ENCODE data around the gene ADAMTS17.

Gene ADAMTS17

DNA sequence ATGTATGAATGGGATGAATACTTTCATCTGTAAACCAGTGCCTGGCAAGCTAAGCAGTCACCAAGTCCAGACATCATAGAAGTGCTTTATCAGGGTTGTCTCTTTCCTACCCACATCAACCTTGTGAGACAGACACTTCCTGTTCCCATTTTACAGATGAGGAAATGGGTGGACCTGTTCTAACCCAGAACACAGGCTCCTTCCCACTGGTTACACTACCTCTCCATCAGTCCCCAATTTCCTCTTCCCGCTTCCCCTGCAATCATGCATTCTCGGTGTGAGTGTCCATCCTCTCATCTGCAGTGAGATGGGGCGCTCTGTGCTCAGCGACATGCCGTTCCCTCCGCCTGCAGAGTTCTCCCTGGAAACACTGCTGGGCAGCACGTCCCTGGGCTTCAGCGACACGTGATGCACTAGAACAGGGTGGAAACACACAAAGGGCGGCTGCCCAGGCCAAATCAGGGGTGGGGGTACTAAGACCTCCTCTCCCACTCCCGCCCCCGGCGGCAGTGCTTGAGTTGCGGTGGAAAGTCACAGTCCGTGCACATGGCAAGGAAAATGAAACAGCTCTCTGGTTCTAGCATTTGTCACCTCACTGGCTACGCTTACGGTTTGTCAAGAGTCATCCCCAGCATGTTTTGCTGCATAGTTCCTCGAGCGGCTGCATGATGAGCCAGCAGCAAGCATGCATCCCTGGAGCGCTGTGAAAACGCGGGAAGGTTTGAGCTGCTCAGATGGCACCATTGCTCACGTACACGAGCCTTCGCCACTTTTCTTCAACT is 201.1 kb downstream of the ADAMTS17 start:
- no peak for TF ChIP-seq CTCF (IDR thresholded peaks at IDR 0.05; ENCODE audit: control extremely low read depth, extremely low read depth, low read depth, missing control alignments)
- no peak for DNase-seq (ENCODE audit: extremely low spot score)
- POLR2A ChIA-PET: no interaction called here
- CTCF ChIA-PET: no interaction called here

- no peak for DNase-seq (ENCODE audit: extremely low spot score)
- ChIA-PET POLR2A (no interaction called here), CTCF (interaction anchor here (1.2 kb wide), 1 partner anchor 10 kb away, joined by 3 read pairs; no protein-coding TSS in a partner anchor)
- TF ChIP-seq CTCF (IDR thresholded peaks at IDR 0.05; ENCODE audit: control extremely low read depth, extremely low read depth, low read depth, missing control alignments): no peak
Observed at GRCh38 chr15:100134586-100134985, 207.2 kb downstream of the ADAMTS17 start.

GRCh38 chr15:100134089-100134583 is 207.6 kb downstream of the ADAMTS17 start:
- CTCF ChIA-PET: interaction anchor here (1.2 kb wide), 1 partner anchor 9 kb away, joined by 3 read pairs; no protein-coding TSS in a partner anchor
- no peak for DNase-seq (ENCODE audit: extremely low spot score)
- no peak for TF ChIP-seq CTCF (IDR thresholded peaks at IDR 0.05; ENCODE audit: control extremely low read depth, extremely low read depth, low read depth, missing control alignments)
- POLR2A ChIA-PET: no interaction called here

- ChIA-PET CTCF (no interaction called here), POLR2A (no interaction called here)
- no peak for TF ChIP-seq CTCF (IDR thresholded peaks at IDR 0.05; ENCODE audit: control extremely low read depth, extremely low read depth, low read depth, missing control alignments)
- no peak for DNase-seq (ENCODE audit: extremely low spot score)
Observed at GRCh38 chr15:100133001-100133400, 208.8 kb downstream of the ADAMTS17 start.

DNA sequence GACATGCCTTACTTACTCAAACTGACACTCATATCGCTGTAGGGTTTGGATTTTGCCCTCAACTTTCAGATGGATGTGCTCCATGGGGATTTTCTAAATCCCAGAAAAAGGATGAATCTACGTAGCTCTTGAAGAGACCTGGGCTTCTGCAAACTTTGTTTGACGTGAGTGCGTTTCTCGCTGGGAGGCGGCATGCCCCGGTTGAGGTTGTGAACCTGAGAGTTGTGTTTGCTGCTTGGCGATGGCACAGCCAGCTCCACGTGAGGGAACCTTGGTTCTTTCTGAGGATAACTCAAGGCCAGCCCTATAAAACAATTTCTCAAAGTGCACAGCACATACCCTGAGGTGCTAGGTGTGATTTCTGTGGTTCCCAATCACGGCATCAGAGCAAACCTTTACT is 209.5 kb downstream of the ADAMTS17 start:
- POLR2A ChIA-PET: no interaction called here
- CTCF ChIA-PET: interaction anchor here (0.7 kb wide), 1 partner anchor 13 kb away, joined by 3 read pairs; no protein-coding TSS in a partner anchor
- no peak for TF ChIP-seq CTCF (IDR thresholded peaks at IDR 0.05; ENCODE audit: control extremely low read depth, extremely low read depth, low read depth, missing control alignments)
- DNase-seq (ENCODE audit: extremely low spot score): no peak

DNA sequence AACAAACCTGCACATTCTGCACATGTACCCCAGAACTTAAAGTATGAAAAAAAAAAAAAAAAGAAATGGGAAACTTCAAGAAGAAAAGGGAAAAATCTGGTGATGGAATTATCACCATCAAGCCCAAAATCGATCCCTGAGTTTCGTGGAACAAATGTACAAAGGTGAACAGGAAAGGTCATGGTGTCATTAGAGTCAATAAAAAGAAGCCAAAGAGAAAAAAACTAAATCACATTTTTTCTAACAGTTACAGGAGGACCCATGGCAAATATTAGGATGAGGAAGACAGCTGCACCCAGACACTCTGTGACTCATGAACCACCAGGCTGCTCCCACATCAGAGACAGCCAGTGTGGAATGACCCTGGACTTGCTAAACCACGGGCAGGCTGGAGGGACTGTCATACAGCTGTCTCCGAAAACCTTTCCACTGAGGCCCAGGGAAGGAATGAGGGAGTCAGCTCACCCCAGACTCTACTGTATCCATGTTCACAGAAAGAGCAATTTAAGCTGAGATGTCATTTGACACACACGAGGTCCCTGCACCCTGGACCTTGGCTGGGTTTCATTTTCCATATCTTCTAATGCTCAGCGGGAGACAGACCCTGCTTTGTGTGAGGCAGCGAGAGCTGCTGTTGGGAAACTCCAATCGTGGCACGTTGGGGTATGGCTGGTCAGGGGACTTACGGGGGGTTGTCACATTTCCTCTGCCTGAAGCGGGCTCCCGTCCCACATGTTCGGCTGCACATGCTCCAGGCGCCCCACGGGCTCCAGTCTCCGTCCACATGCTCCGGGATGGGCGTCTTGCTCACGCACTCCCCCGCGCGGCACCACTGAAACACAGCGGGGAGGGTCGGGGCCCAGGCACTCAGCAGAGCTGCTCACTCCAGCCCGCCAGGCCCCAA is 210.2 kb downstream of the ADAMTS17 start:
- no peak for TF ChIP-seq CTCF (IDR thresholded peaks at IDR 0.05; ENCODE audit: control extremely low read depth, extremely low read depth, low read depth, missing control alignments)
- DNase-seq (ENCODE audit: extremely low spot score): peak; percentile 54
- ChIA-PET CTCF (interaction anchor here (0.7 kb wide), 1 partner anchor 14 kb away, joined by 3 read pairs; no protein-coding TSS in a partner anchor), POLR2A (no interaction called here)

Data from GM10248 (cell line).